NT2/D1 (cell line): ENCODE results near the gene CKAP5.

ENCODE experiments used
- YY1 ChIP-seq: IDR thresholded peaks from 2 replicates; pipeline ENCODE4 v1.6.1; 2011; ENCODE audit not compliant: insufficient read length, insufficient read depth
- ZNF274 ChIP-seq: IDR thresholded peaks from 2 replicates; pipeline ENCODE4 v1.6.1; 2011; ENCODE audit warnings: mild to moderate bottlenecking, low read depth, low read length

- TF ChIP-seq ZNF274 (no peak), YY1 (no peak)
Observed at GRCh38 chr11:46694072-46694471, 152.0 kb downstream of the CKAP5 start.
